SIG-M5 treated with dmso at 0.1 percent for 504 hours (cell line): ENCODE results near the gene CLIC6.
"Not testable (repeated sequence)": the region's sequence is repeated elsewhere in the genome, so short reads cannot be mapped to it uniquely, and the experiment has no call there.

Experiments
- DNase-seq: peaks from one replicate; lab custom pipeline; 2025; ENCODE audit not compliant: unreplicated experiment; lab: John Stamatoyannopoulos, UW

Gene CLIC6

GRCh38 chr21:34651642-34652041 is 17.2 kb upstream of the CLIC6 start:
- DNase-seq = no peak

DNA sequence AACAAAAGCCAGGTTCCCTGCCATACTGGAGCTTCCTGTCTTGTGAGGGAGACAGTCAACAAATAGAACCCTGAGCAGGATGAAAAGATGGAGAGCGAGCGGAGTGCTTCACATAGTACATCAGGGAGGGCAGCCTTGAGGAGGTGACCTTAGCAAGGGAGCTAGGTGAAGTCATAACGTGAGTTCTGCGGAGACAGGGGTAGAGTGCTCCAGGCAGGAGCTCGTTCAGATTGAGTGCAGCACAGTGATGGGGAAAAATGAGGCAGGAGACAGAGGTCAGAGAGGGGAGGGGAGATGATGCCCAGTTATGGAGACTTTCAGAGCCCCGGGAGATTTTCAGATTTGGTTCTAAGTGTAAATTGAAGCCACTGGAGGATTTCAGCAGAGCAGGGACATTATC is 15.3 kb upstream of the CLIC6 start:
- DNase-seq = no peak

DNA sequence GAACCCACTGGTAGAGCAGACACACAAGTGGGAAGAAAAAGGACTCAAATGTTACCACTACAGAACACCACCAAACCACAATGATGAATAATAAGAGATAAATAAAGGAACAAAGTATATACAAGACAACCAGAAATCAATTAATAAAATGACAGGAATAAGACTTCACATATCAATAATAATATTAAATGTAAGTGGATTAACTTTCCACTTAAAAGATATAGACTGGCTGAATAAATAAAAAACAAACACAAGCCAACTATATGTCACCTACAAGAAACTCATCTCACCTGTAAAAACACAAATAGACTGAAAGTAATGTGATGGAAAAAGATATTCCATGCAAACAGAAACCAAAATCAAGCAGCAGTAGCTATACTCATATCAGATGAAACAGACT is 6.9 kb upstream of the CLIC6 start:
- DNase-seq = no peak

DNA sequence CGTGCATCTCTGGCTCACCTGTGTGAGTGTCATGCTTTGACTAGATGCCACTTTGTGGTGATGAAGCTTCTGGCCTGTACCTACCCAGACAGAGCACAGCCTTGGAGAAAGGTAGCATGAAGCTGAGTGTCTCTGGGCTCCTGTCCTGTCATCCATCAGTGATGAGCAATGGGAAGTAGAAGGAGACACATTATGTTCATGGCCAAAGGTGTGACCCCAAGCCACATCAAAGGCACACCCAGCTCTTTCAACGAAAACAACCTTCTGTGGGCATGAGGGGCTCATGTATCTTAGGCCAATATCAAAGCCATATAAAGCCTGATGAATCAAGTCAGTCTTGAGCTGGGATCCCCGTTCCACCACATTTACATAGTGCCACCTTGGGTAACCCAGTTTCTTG is 1.0 kb upstream of the CLIC6 start:
- no peak for DNase-seq

DNA sequence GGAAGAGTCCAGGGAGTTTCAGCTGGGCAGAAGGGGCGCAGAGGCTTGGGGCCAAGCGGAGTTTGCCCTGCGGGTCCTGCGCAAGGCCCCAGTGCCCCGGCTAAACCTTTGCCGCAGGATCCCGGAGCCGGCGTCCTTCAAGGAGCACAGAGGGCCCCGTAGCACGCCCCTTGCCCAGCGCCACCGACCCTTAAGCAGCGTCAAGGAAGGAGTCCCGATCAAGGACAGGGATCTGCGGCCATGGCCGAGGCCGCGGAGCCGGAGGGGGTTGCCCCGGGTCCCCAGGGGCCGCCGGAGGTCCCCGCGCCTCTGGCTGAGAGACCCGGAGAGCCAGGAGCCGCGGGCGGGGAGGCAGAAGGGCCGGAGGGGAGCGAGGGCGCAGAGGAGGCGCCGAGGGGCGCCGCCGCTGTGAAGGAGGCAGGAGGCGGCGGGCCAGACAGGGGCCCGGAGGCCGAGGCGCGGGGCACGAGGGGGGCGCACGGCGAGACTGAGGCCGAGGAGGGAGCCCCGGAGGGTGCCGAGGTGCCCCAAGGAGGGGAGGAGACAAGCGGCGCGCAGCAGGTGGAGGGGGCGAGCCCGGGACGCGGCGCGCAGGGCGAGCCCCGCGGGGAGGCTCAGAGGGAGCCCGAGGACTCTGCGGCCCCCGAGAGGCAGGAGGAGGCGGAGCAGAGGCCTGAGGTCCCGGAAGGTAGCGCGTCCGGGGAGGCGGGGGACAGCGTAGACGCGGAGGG is 520 bp downstream of the CLIC6 start:
- no peak for DNase-seq

GRCh38 chr21:34669880-34670219 is 1.1 kb downstream of the CLIC6 start:
- not testable (repeated sequence) for DNase-seq

GRCh38 chr21:34670220-34670961 is 1.6 kb downstream of the CLIC6 start:
- no peak for DNase-seq

GRCh38 chr21:34670962-34671348 is 2.2 kb downstream of the CLIC6 start:
- DNase-seq = peak; percentile 22

- no peak for DNase-seq
Measured at GRCh38 chr21:34671462-34671861, 2.7 kb downstream of the CLIC6 start.

GRCh38 chr21:34671891-34672290 is 3.1 kb downstream of the CLIC6 start:
- DNase-seq = no peak

- no peak for DNase-seq
Measured at GRCh38 chr21:34673006-34673405, 4.2 kb downstream of the CLIC6 start.

- no peak for DNase-seq
Measured at GRCh38 chr21:34674468-34674867, 5.7 kb downstream of the CLIC6 start.

DNA sequence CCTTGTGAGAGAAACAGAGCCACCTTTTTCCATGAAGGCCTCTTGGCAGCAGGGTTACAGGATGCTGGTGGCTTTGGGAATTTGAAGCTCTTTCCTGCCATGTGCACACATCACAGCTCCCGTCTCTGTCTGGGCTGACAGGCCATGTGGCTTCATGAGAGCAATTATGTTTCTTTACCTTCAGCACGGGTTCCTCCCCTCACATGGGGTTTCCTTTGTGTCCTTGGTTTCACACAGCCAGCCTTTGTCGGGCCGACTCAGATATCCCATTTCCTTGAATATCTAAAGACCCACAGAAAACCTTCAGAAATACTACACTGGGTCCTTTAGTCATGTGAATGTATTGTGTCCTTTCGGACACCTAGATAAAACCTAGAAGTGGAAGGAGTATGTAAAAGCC is 7.1 kb downstream of the CLIC6 start:
- DNase-seq = no peak

DNA sequence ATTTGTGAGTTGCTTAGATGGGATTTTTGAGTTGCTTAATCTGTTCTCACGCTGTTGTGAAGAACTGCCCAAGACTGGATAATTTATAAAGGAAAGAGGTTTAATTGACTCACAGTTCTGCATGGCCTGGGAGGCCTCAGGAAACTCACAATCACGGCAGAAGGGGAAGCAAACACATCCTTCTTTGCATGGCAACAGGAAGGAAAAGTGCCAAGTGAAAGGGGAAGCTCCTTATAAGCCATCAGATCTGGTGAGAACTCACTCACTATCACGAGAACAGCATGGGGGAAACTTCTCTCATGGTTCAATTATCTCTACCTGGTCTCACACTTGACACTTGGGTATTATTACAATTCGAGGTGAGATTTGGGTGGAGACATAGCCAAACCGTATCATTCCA is 10.3 kb downstream of the CLIC6 start:
- DNase-seq = peak; percentile 33

DNA sequence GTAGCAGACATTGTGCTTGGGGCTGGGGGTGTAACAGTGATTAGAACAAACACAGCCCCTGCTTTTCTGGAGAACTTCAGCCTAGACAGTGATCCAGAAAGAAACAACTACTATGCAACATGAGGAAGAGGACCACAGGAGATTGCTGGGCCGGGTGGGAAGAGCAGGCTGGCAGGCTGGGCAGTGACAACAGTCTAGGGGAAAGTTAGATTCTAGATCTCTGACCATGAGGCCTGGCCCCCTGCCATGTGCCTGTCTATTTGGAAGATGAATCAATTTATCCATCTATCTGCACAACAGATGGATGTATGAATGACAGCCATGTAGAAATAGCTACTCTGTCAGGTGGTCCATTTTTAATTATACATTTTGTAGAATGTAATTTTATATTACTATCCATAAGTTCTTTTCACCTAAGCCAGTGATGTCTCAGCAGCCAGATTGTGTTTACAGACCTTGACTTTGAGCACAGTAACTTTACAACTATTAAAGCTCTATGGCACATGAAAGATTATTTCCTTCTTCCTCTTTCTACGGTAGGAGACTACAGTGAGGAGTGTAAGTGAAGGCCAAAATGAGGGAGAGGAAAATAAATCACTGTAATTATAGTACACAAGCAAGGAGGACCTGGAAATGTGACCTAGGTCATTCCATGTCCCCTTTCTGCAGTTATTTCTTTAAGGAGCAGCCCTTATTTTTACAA is 15.5 kb downstream of the CLIC6 start:
- DNase-seq = no peak

- DNase-seq = no peak
Measured at GRCh38 chr21:34687065-34687464, 18.3 kb downstream of the CLIC6 start.

- no peak for DNase-seq
Measured at GRCh38 chr21:34687745-34688144, 19.0 kb downstream of the CLIC6 start.

GRCh38 chr21:34688145-34688544 is 19.4 kb downstream of the CLIC6 start:
- DNase-seq = no peak

DNA sequence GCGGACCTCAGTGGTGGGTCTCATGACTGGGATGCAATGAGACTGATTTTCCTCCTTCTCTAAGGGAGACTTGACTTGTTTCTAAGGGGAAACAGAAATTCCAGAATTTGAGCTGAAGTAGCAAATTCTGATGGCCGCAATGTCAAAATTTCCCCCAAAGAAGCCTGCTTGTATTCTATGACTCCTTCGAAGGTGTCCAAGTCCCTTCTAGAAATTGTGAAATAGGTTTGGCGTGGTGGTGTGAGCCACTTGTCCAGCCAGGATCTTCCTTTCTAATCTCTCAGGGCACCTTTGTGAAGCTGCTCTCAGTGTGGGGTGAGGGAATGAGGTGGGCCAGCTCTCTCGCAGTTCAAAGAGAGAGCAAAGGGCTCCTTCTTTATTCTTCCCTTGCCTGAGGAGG is 19.9 kb downstream of the CLIC6 start:
- DNase-seq = no peak

GRCh38 chr21:34690041-34690792 is 21.4 kb downstream of the CLIC6 start:
- DNase-seq = peak; percentile 27

- DNase-seq = no peak
Measured at GRCh38 chr21:34690793-34691175, 22.0 kb downstream of the CLIC6 start.
